ENCODE data around the gene CD22. TPM values are rescaled to one million over a fixed set of nuclear protein-coding genes. Genes with fewer than 3 reads are reported as not detected.

Gene CD22
- total RNA-seq, 2 donors from 2014 or later, result 0.39 to 0.56 TPM

Small RNA genes within 50 kb of the gene (microRNA-seq; reads per million reads assigned to microRNA genes)
- 0 reads per million in 2 donors for gene MIR5196

Other genes starting within 250 kb of the CD22 start
- gene FXYD3, start 213.4 kb upstream of the CD22 start, total RNA-seq, result 1 to 10 TPM; 1.5 to 3.6 TPM
- 10 to 100 TPM; 11.6 to 17.9 TPM for gene LGI4, start 194.1 kb upstream of the CD22 start, total RNA-seq
- 100 to 1,000 TPM; 297 to 393 TPM for gene FXYD1, start 190.4 kb upstream of the CD22 start, total RNA-seq
- not detected for gene FXYD7, start 185.9 kb upstream of the CD22 start, total RNA-seq
- 10 to 100 TPM; 35.5 to 46.7 TPM for gene FXYD5, start 174.5 kb upstream of the CD22 start, total RNA-seq
- gene FAM187B, start 100.4 kb upstream of the CD22 start, total RNA-seq, result not detected
- 1 to 10 TPM; 7.5 to 7.6 TPM for gene LSR, start 80.2 kb upstream of the CD22 start, total RNA-seq
- 100 to 1,000 TPM; 130 to 147 TPM for gene USF2, start 60.2 kb upstream of the CD22 start, total RNA-seq
- gene HAMP, start 46.7 kb upstream of the CD22 start, total RNA-seq, result 1 to 10 TPM in 1 of 2 donors, under 1 TPM in 1; 0.41 to 7.6 TPM
- gene MAG, start 37.0 kb upstream of the CD22 start, total RNA-seq, result not detected
- gene FFAR1, start 18.7 kb downstream of the CD22 start, total RNA-seq, result not detected
- gene FFAR3, start 29.3 kb downstream of the CD22 start, total RNA-seq, result under 1 TPM; 0.18 to 0.44 TPM
- gene GPR42, start 41.9 kb downstream of the CD22 start, total RNA-seq, result not detected
- gene FFAR2, start 119.1 kb downstream of the CD22 start, total RNA-seq, result under 1 TPM; 0.44 to 0.47 TPM
- gene KRTDAP, start 161.3 kb downstream of the CD22 start, total RNA-seq, result not detected
- gene DMKN, start 184.5 kb downstream of the CD22 start, total RNA-seq, result 1 to 10 TPM; 7.5 to 7.6 TPM
- gene SBSN, start 199.1 kb downstream of the CD22 start, total RNA-seq, result not detected
- gene GAPDHS, start 204.3 kb downstream of the CD22 start, total RNA-seq, result not detected
- gene TMEM147, start 216.4 kb downstream of the CD22 start, total RNA-seq, result 10 to 100 TPM; 78.1 to 87.5 TPM
- not detected for gene ATP4A, start 234.5 kb downstream of the CD22 start, total RNA-seq